GM18502 (cell line): ENCODE results near the gene KAZN.

Experiments used
- ATAC-seq: cut with Tn5 transposase; IDR thresholded peaks from one replicate; pipeline ENCODE4 v1.9.1; 2021; ENCODE audit warnings: mild to moderate bottlenecking; ENCODE audit not compliant: unreplicated experiment, poor library complexity

KAZN gene

DNA sequence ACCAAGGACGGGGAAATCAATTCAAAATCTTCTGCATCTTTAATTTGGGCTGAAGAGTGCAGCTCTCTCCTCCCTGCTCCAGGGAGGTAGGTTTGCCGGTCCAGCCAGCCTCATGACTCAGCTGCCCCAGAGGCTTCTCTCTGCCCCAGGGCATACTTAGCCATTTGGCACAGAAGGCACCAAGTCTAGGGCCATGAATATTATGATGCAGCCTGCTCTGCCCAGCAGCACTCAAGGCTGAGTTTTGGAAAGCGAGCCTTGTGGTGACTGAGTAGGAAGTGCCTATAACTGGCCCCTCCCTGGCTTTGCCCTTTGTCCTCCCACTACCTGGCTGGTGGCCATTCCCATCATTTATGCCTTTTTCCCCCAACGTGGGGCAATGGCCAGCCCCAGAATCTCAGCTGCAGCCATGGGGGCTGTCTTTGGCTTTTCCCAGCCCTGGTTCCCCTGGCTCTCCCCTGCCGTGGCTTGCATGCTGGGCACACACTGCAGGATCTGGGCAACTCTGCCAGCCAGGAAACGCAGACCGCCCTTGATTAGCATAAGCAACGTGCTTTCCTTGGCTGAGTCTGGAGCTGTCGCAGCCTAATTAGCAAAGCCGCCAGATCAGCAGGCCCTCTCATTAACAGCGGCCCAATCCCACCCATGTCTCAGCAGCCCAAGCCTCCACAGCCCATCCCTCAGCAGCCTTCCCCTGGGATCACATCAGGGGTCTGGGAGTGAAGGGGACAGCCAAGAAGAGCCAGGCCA is 296.5 kb downstream of the KAZN start:
- ATAC-seq = no peak

DNA sequence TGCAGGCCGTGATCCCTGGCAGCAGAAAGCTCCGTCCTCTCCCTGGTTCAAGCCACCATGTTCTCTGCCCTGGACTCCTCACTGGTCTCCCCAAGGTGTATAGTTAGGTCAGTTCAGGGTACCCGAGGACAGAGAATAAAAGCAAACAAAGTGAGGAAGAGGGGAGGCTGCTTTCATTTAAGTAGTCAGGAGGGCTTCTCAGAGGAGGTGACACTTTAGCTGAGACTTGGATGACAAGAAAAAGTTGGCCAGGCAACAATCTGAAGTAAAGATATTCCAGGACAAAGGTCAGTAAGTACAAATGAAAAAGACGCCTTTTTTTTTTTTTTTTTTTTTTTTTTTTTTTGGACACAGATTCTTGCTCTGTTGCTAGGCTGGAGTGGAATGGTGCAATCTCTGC is 297.2 kb downstream of the KAZN start:
- no peak for ATAC-seq

DNA sequence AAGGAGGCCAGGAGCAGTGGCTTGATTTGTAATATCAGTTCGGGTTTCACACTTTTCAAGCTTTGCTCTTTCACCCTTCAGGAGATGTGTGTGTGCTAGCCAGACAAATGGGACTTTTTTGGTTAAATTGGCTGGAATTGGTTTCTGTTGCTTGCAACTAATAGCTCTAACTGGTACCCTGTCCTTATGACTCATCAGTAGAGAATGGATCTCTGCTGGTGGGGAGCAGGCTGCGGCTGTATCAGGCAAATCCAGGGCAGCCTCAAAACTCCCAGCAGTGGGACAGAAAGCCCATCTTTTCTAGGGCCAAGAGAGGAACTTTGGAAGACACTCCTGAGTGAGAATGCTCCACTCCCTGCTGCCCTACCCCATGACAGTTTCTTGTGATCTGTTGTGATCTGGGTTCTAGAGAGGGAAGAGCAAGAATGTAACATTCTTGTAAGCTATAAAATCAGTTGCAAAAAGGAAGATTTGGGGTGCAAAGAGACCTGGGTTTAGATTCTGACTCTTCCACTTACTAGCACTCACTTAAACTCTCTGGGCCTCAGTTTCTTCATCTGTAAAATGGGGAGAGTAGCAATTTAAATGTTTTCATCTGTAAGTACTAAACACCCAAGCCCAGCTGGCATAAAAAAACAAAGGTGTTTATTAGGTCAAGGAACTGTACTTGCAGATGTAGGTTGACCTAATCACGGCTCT is 298.0 kb downstream of the KAZN start:
- no peak for ATAC-seq

DNA sequence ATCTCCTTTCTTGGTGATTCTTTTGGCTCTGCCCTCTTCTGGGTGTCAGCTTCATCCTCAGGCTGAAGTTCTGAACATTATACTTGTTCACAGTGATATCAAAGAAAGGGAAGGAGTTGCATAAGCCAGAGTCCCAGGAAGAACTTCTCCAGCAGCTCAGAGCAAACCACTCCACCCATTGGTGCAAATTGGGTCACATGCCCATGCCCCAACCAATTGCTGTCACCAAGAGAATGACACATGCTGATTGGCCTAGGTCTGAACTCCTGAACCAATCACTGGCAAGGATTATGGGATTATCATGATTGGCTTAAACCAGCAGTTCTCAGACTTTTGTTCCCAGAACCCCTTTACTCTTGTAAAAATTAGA is 298.6 kb downstream of the KAZN start:
- no peak for ATAC-seq

DNA sequence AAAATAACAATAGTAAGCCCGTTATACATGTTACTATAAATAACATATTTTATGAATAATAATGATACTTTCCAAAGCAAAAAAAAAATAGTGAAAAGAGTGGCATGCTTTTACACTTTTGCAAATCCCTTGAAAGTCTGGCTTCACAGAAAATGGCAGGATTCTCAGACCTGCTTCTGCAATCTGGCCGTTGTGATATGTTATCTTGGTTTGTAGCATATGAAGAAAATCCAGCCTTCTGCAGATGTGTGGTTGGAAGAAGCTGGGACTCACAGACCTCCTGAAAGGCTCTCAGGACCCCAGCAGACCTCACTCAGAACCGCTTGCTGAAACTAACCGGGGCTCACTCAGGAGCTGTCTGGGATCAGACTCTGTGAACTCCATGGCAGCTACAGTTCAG is 299.1 kb downstream of the KAZN start:
- ATAC-seq = no peak

DNA sequence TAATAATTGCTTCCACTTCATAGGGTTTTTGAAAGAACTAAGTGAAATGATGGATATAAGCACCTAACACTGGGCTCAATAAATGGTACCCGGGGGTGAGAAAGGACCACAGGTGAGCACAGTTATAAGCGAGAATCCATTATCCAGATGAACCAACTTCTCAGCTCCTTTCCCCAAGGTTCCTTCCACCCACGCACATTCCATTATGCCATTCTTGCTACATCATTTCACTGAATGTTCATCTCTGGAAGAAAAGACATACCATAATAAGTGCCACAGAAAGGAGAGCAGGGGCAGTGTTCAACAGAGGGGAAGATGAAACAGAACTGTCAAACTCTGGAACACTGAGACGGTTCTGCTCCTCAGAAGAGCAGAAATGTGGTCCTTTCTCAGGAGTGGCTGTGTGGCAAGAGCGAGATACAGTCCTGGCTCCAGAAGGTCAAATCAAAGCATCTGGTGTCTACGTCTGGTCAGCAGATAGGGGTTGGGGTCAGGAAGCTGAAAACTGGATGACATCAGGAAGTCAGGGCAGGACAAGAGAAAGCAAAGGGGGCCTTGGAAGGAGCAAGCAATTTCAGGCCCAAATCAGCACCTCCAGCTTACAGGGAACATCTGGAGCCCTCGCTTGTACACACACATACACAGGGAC is 299.6 kb downstream of the KAZN start:
- no peak for ATAC-seq

DNA sequence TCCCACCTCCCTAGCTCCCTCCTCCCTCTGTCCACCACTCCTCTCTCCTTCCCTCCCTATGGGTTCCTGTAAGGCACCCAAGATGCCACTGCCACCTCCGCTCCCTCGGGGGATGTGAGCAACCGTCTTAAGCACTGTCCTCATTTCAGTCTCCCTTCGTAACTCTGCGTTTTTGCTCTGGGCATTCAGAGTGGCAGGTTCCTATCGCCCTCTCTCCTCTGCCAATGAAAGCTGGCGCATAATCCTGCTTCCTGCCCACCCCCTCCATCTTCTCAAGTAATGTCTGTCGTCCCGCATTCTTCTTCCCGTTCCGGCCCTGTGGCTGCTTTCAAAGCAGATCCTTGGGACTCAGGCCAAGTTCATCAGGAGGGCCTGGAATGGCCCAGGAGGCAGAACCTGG is 301.2 kb downstream of the KAZN start:
- no peak for ATAC-seq

DNA sequence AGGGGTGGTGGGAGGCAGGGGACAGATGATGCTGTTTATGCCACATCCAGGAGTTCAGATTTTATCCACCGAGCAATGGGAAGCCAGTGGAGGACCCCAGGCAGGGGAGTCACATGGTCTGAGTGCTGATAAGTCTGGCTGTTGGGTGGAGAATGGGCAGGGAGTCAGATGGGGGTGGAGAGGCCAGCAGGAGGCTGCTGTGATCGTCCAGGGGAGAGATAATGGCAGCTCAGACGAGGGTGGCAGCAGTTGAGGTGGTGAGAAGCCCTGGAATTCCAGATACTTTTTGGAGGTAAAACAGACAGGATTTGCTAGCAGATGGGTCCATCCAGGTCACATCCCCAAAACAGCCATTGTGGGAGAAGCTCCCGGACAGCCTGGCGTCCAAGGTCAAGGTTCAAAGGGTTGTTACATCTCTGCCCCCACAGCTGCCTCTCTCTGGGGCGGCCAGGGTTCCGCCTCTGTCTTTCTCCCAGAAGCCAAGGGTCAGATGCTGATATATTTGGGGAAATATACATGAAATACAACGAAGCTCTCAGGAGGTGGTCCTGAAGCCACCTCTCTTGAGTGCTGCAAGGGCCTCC is 303.0 kb downstream of the KAZN start:
- ATAC-seq = no peak

DNA sequence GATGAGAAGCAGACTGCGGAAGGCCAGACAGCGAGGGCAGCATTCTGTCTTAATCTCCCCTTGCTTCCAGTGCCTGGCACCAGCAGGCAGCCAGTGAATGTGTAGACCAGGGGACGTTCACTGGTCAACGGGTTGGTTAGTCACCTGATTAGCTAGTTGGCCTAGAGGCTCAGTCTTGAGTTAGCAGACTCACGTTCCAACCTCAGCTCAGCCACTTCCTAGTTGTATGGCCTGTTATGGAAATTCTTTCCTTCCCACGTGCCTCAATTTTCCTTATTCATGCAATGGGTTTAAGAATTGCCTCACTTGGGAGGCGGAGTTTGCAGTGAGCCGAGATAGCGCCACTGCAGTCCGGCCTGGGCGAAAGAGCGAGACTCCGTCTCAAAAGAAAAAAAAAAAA is 305.4 kb downstream of the KAZN start:
- no peak for ATAC-seq

DNA sequence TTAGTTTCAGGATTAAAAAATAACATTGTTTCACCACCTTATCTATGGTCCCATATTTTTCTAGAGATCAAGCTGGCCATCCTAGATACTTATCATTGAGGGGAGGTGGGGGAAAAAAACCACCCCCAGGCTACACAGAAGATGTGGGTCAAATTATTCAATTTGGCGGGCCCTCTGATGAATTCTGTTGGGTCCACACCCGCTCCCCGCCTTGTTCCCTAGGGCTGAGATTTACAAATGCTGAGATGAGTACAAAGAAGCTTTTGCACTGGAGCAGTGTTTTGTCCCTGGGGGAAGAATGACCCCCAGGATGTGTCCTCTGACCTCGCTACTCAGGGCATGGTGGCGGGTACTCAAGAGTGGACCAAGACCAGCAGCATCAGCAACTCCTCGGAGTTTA is 308.2 kb downstream of the KAZN start:
- ATAC-seq = no peak

DNA sequence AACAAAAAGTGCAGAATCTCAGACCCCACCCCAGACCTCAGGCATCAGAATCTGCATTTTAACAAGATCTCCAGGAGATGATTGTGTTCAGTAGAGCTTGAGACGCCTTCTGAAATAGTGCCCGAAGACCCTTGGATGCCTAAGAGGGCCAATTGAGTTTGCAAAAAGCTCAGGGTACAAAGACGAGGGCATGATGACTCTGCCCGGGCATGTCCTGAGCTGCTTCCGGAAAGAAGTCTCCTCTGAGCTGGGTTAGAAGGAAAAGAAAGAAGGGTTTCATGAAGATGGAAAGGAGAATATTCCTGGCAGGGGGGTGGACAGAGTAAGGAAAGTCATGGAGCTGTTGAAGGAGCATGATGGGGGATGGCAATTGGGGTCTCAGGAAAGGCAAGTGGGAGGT is 308.9 kb downstream of the KAZN start:
- no peak for ATAC-seq

DNA sequence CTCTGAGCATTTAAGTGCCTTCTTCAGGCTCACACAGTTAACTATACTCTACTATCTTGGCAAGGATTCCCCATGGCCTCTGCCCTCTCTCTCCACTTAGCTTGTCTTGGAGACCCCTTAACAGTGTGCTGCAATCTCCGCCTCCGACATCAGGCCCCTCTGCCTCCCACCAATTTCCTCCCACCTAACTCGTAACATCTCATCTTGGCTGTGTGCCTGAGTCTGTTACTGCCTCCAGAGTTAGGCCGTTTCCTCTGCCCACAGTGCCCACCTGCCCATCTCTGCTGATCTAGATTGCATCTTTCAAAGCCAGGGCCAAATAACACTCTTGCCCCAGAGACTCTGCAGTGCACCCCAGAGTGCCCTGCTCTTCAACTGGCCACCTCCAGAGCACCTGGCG is 310.8 kb downstream of the KAZN start:
- no peak for ATAC-seq

DNA sequence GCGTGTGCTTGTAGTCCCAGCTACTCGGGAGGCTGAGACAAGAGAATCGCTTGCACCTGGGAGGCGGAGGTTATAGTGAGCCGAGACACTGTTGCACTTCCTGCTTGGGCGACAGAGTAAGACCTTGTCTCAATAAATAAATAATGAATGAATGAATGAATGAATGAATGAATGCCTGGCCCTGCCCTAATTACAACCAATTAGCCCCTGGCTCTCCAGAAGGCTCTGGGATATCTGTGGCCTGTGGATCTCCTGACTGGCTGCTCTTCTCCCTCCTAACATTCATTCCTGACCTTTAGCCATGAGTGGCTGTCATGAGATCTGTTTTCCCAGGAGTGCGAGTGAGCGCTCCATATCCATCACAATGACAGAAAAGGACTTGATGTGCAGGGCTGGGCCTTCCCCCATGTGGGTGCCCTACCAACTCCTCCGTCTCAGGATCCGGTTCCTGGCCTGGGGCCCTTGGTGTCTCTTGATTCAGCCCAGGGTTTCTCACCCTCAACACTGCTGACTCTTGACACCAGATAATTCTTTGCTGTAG is 311.5 kb downstream of the KAZN start:
- ATAC-seq = no peak

DNA sequence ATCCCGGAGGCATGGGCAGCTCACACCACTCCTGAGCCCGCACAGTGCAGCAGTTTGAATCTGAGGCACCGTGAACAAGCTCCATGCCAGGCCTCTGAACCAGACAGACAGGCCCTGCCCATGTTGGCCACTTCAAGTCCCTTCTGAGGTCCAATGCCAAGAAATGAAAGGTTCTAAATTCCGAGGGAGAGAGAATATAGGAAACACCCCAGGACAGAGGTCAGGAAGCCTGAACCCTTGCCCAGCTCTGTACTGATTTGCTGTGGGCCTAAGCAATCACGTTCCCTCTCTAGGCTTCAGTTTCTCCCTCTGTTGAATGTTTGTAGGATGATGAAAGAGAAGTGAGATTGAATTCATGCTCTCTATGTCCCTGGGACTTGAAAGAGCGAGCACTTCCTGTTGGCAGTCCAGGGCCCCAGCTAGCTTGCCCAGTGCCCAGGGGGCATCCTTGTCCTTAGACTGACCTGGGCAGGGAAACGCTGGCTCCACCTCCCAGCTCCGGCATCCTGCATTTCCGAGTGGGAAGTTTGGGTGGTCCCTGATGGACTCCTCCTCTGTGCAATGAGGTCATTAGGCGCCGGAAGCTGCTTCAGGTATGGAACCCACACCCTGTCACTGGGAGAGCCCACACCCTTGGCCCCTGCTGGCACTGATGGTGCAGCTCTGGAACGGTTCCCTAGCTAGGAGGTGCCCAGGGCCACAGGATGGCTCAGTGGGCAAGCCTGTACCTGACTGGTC is 312.7 kb downstream of the KAZN start:
- ATAC-seq = no peak

DNA sequence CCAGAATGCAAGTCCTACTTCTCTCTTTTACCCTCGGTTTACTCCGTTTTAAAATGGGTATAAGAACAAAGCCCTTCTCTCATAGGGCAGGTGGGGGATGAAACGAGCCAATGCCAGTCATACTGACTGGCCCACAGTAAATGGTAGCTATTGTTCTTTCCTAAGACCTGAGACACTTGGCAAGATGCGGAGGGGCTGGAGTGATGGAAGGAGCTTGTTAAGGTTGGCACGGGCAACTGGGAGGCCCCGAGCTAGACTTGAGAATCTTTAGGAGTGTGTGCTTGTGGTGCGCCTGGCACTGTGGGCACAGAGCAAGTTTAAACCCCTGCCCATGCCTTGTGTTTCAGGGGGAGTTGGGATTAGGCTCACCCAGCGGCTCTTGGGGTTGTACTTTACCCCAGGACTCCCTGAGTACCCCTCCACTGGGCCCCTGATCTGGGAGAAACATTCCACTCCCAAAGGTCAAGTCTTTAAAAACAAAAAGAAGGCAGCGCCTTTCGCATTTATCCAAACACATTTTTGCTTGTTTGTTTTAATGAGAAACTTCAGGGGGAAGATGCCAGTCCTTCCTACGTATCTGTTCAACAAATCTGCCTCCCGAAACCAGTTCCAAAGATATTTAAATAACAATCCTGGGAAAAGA is 314.5 kb downstream of the KAZN start:
- ATAC-seq = no peak

DNA sequence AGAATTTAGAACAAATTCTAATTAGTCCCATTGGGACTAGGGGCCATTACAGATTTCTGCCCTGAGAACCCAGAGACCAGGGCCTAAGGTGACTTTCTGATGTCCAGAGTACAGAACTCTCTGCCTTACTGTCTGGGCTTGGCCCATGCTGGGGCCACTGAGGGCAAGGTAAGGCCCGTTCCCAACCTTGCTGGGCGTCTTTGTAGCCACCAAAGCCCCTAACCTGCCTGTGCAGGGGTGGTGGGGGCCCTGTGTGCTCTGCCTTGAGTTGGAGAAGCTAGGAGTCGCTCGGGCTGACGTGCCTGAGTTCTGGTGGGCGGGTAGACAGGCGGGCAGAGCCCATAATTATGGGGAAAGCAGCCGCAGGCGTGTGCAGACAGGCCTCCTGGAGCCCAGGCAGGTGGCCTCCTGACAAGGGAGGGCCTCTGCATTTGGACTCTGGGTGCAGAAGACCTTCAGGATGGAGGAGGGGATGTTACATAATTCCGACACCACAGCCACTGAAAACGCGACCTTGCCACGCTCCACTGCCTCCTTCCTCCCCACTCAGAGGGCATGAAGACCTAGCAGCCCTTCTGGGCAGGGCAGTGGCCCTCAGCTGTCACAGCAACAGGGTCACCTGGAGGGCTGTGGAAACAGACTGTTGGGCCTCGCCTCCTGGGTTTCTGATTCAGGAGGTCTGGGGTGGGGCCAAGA is 315.1 kb downstream of the KAZN start:
- no peak for ATAC-seq

DNA sequence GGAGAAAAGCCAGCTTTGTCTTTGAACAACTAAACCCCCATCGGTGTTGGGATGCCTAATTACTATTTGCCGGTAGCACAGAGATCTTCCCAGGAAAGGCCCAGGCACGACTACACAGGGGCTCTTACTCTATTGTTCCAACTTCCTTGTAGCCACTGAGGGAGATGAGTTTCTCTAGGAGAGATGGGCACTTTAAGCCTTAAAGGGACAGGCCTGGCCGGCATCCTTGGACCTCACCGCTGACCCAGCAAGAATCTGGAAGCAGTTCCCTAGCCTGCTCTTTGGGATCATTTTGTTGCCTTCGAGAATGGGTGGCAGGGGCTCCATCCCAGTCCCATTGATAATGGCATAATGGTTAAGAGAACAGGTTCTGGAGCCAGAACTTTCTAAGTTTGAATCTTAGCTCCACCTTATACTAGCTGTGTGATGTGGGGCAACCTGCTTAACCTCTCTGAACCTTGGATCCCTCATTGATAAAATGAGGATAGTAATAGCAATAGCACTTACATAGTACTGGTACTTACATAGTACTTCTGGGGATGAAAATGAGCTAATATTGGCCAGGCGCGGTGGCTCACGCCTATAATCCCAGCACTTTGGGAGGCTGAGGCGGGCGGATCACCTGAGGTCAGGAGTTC is 316.0 kb downstream of the KAZN start:
- ATAC-seq = no peak

DNA sequence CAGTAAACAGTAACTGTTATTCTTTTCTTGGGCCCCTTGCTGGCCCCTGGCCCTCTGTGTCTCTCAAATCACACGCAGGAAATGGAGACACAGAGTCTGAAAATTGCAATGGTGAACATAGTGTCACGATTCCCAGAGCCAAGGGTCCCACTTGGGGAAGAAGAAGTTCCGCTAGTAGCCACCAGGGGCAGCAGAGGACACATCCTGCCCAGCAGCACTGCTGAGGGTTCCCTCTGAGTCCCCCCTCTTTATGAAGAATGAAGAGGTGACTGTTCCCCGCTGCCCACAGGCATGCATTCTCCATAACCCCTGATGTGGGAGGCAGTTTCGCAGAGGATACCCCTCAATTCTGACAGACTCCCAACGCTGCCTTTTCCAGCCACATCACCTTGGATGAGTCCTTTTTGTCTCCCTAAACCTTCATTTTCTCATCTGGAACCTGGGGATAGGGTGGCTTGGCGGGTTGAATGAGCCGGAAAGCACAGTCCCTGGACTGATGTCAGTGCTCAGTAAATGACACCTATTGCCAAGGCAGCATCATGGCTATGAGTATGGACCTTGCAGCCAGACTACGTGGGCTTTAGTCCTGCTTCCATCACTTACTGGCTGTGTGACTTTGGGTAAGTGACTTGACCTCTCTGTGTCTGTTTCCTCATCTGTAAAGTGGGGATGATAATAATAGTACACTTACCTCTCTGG is 317.0 kb downstream of the KAZN start:
- ATAC-seq = no peak
